GM23338 (cell line): ENCODE measurements around the gene ALOX15B. TPM values are rescaled to one million over a fixed set of nuclear protein-coding genes. Genes with fewer than 3 reads are reported as not detected.

ENCODE experiments used
- microRNA-seq: library from miRNA; unstranded; fragments of <30 nt; microRNA quantifications from one replicate; pipeline ENCODE4, GENCODE V29; 2017
- polyA plus RNA-seq: library from polyadenylated mRNA; unstranded; fragments of >200 nt; fragmentation: Nextera tagmentation; extraction: Ambion mirVana; gene quantifications from 2 replicates; pipeline ENCODE4 v1.2.1, GENCODE V29; 2016
- small RNA-seq: library from RNA; depleted of rRNA; stranded (forward); fragments of <200 nt; gene quantifications from one replicate; pipeline ENCODE3, GENCODE V24; 2014; ENCODE audit warnings: low replicate concordance
- total RNA-seq: library from RNA; depleted of rRNA; stranded (reverse); fragments of >200 nt; shearing (Covaris generic); gene quantifications from 2 replicates; pipeline ENCODE4 v1.2.3, GENCODE V29; 2014; rRNA removed

ALOX15B gene
- total and polyA plus RNA-seq, 2 experiments from 2014 or later, result 0.42 to 0.45 TPM

Small RNAs within 50 kb of the gene (microRNA-seq; reads per million reads assigned to microRNA genes)
- gene MIR4314, result not detected

Small RNAs within 50 kb of the gene (small RNA-seq; reads per million reads assigned to genes)
- gene MIR4314, result not detected

Other genes starting within 250 kb of the ALOX15B start
- 1.4 and 1.8 TPM in 2 replicates for gene KDM6B, start 204.8 kb upstream of the ALOX15B start, total RNA-seq
- gene KDM6B, start 204.8 kb upstream of the ALOX15B start, polyA plus RNA-seq, result 1.1 and 1.4 TPM in 2 replicates
- gene TMEM88, start 184.0 kb upstream of the ALOX15B start, total RNA-seq, result 0.97 TPM in 1 of 2 replicates, not detected in the other
- gene TMEM88, start 184.0 kb upstream of the ALOX15B start, polyA plus RNA-seq, result 0.43 and 0.58 TPM in 2 replicates
- gene NAA38, start 181.5 kb upstream of the ALOX15B start, total RNA-seq, result 17.1 and 24.0 TPM in 2 replicates
- gene NAA38, start 181.5 kb upstream of the ALOX15B start, polyA plus RNA-seq, result 74.8 and 78.5 TPM in 2 replicates
- 5.6 and 8.4 TPM in 2 replicates for gene CYB5D1, start 181.1 kb upstream of the ALOX15B start, total RNA-seq
- gene CYB5D1, start 181.1 kb upstream of the ALOX15B start, polyA plus RNA-seq, result 2.7 and 3.5 TPM in 2 replicates
- 9.7 and 12.3 TPM in 2 replicates for gene CHD3, start 150.3 kb upstream of the ALOX15B start, total RNA-seq
- gene CHD3, start 150.3 kb upstream of the ALOX15B start, polyA plus RNA-seq, result 2.9 and 3.0 TPM in 2 replicates
- gene RNF227, start 122.8 kb upstream of the ALOX15B start, total RNA-seq, result 0.66 and 1.4 TPM in 2 replicates
- 0.35 and 0.42 TPM in 2 replicates for gene RNF227, start 122.8 kb upstream of the ALOX15B start, polyA plus RNA-seq
- gene KCNAB3, start 109.2 kb upstream of the ALOX15B start, total RNA-seq, result 0.47 and 1.0 TPM in 2 replicates
- gene KCNAB3, start 109.2 kb upstream of the ALOX15B start, polyA plus RNA-seq, result 0.45 and 1.0 TPM in 2 replicates
- gene TRAPPC1, start 107.1 kb upstream of the ALOX15B start, total RNA-seq, result 45.2 and 52.4 TPM in 2 replicates
- gene TRAPPC1, start 107.1 kb upstream of the ALOX15B start, polyA plus RNA-seq, result 211 and 234 TPM in 2 replicates
- gene CNTROB, start 106.9 kb upstream of the ALOX15B start, total RNA-seq, result 18.4 and 18.5 TPM in 2 replicates
- 16.3 and 17.8 TPM in 2 replicates for gene CNTROB, start 106.9 kb upstream of the ALOX15B start, polyA plus RNA-seq
- gene GUCY2D, start 36.4 kb upstream of the ALOX15B start, total RNA-seq, result 0.07 TPM in 1 of 2 replicates, not detected in the other
- 0.08 and 0.96 TPM in 2 replicates for gene GUCY2D, start 36.4 kb upstream of the ALOX15B start, polyA plus RNA-seq
- 1.4 TPM in 1 of 2 replicates, not detected in the other for gene ALOX12B, start 48.7 kb downstream of the ALOX15B start, total RNA-seq
- gene ALOX12B, start 48.7 kb downstream of the ALOX15B start, polyA plus RNA-seq, result 0.16 and 0.30 TPM in 2 replicates
- gene ALOXE3, start 79.5 kb downstream of the ALOX15B start, total RNA-seq, result 0.10 and 1.6 TPM in 2 replicates
- gene ALOXE3, start 79.5 kb downstream of the ALOX15B start, polyA plus RNA-seq, result 0.27 TPM in 1 of 2 replicates, not detected in the other
- gene HES7, start 85.0 kb downstream of the ALOX15B start, total RNA-seq, result 0.14 TPM in 1 of 2 replicates, not detected in the other
- gene HES7, start 85.0 kb downstream of the ALOX15B start, polyA plus RNA-seq, result 0.24 TPM in 1 of 2 replicates, not detected in the other
- gene PER1, start 113.3 kb downstream of the ALOX15B start, total RNA-seq, result 36.1 and 40.5 TPM in 2 replicates
- gene PER1, start 113.3 kb downstream of the ALOX15B start, polyA plus RNA-seq, result 12.2 and 12.4 TPM in 2 replicates
- 6.9 and 9.8 TPM in 2 replicates for gene VAMP2, start 123.9 kb downstream of the ALOX15B start, total RNA-seq
- 25.4 and 32.3 TPM in 2 replicates for gene VAMP2, start 123.9 kb downstream of the ALOX15B start, polyA plus RNA-seq
- 11.0 and 20.4 TPM in 2 replicates for gene TMEM107, start 137.3 kb downstream of the ALOX15B start, total RNA-seq
- gene TMEM107, start 137.3 kb downstream of the ALOX15B start, polyA plus RNA-seq, result 10.8 and 16.3 TPM in 2 replicates
- gene BORCS6, start 151.1 kb downstream of the ALOX15B start, total RNA-seq, result 3.9 and 7.1 TPM in 2 replicates
- gene BORCS6, start 151.1 kb downstream of the ALOX15B start, polyA plus RNA-seq, result 1.8 and 2.1 TPM in 2 replicates
- gene AURKB, start 171.5 kb downstream of the ALOX15B start, total RNA-seq, result 128 and 135 TPM in 2 replicates
- 202 and 212 TPM in 2 replicates for gene AURKB, start 171.5 kb downstream of the ALOX15B start, polyA plus RNA-seq
- 13.4 and 14.8 TPM in 2 replicates for gene CTC1, start 209.0 kb downstream of the ALOX15B start, total RNA-seq
- gene CTC1, start 209.0 kb downstream of the ALOX15B start, polyA plus RNA-seq, result 9.1 and 10.7 TPM in 2 replicates
- gene PFAS, start 210.2 kb downstream of the ALOX15B start, total RNA-seq, result 140 and 168 TPM in 2 replicates
- 96.1 and 106 TPM in 2 replicates for gene PFAS, start 210.2 kb downstream of the ALOX15B start, polyA plus RNA-seq
- 11.2 and 15.8 TPM in 2 replicates for gene RANGRF, start 249.6 kb downstream of the ALOX15B start, total RNA-seq
- 52.4 and 53.7 TPM in 2 replicates for gene RANGRF, start 249.6 kb downstream of the ALOX15B start, polyA plus RNA-seq